GM23338 (cell line): Measurements from ENCODE around the gene NDUFV1. TPM values are rescaled to one million over a fixed set of nuclear protein-coding genes. Genes with fewer than 3 reads are reported as not detected.

Experiments
- ATAC-seq: fragments of 200-7000 bp; cut with Tn5 transposase; 3 replicates; pipeline ENCODE4 v1.9.1; 2020
- DNase-seq: peaks from one replicate; pipeline ENCODE4 v3.0.0-alpha.2; 2015; ENCODE audit warnings: low spot score
- H2AFZ ChIP-seq: fragments of 200-600 bp; sonication (generic); 2 replicates; pipeline ENCODE4 v1.8.0; 2016; ENCODE audit warnings: antibody characterized with exemption, mild to moderate bottlenecking, moderate library complexity
- H3F3A ChIP-seq: fragments of 200-600 bp; sonication (generic); replicated peaks from 2 replicates; pipeline ENCODE4 v1.8.0; 2017; ENCODE audit warnings: antibody characterized with exemption, mixed run types, low read depth
- H3K27ac ChIP-seq: fragments of 200-600 bp; sonication (generic); 2 replicates; pipeline ENCODE4 v1.6.1; 2016; ENCODE audit warnings: low read depth
- H3K27me3 ChIP-seq: fragments of 200-600 bp; sonication (generic); 2 replicates; pipeline ENCODE4 v1.8.0; 2016; ENCODE audit warnings: mild to moderate bottlenecking, mixed run types, moderate library complexity; ENCODE audit not compliant: insufficient read depth
- H3K36me3 ChIP-seq: fragments of 200-600 bp; sonication (generic); 2 replicates; pipeline ENCODE4 v1.8.0; 2016; ENCODE audit warnings: mild to moderate bottlenecking; ENCODE audit not compliant: insufficient read depth
- H3K4me1 ChIP-seq: fragments of 200-600 bp; sonication (generic); 2 replicates; pipeline ENCODE4 v1.8.0; 2016; ENCODE audit warnings: mild to moderate bottlenecking, moderate library complexity; ENCODE audit not compliant: insufficient read depth
- H3K4me2 ChIP-seq: fragments of 200-600 bp; sonication (generic); 2 replicates; pipeline ENCODE4 v1.7.1; 2017; ENCODE audit warnings: mixed run types
- H3K4me3 ChIP-seq: fragments of 200-600 bp; sonication (generic); 2 replicates; pipeline ENCODE4 v1.6.1; 2016; ENCODE audit warnings: mixed run types
- H3K79me2 ChIP-seq: fragments of 200-600 bp; sonication (generic); replicated peaks from 2 replicates; pipeline ENCODE4 v1.8.0; 2017; ENCODE audit warnings: mild to moderate bottlenecking; ENCODE audit not compliant: insufficient read depth
- H3K9me2 ChIP-seq: fragments of 200-600 bp; sonication (generic); 2 replicates; pipeline ENCODE4 v1.8.0; 2017; ENCODE audit not compliant: insufficient read depth
- H4K20me1 ChIP-seq: fragments of 200-600 bp; sonication (generic); replicated peaks from 2 replicates; pipeline ENCODE4 v1.8.0; 2017; ENCODE audit warnings: mild to moderate bottlenecking; ENCODE audit not compliant: insufficient read depth
- H3K27ac Mint-ChIP-seq: 2 replicates; pipeline ENCODE4 v1.8.0; 2020; ENCODE audit warnings: inconsistent platforms, mild to moderate bottlenecking, moderate library complexity, mixed read lengths
- H3K27me3 Mint-ChIP-seq: 3 replicates; pipeline ENCODE4 v1.8.0; 2022; ENCODE audit warnings: low read depth, mild to moderate bottlenecking, moderate library complexity, mixed read lengths, inconsistent platforms; ENCODE audit not compliant: insufficient read depth, poor library complexity
- H3K36me3 Mint-ChIP-seq: 3 replicates; pipeline ENCODE4 v1.8.0; 2021; ENCODE audit warnings: low read depth, mild to moderate bottlenecking, inconsistent platforms, moderate library complexity, mixed read lengths
- H3K4me1 Mint-ChIP-seq: 3 replicates; pipeline ENCODE4 v1.8.0; 2020; ENCODE audit warnings: mild to moderate bottlenecking, inconsistent platforms, mixed read lengths
- H3K4me3 Mint-ChIP-seq: 3 replicates; pipeline ENCODE4 v1.8.0; 2021; ENCODE audit warnings: moderate library complexity, mild to moderate bottlenecking, inconsistent platforms, mixed read lengths
- H3K9me3 Mint-ChIP-seq: 3 replicates; pipeline ENCODE4 v1.8.0; 2020; ENCODE audit warnings: moderate library complexity, mild to moderate bottlenecking, inconsistent platforms, mixed read lengths
- NANOG ChIP-seq: IDR thresholded peaks from 2 replicates; pipeline ENCODE4 v1.6.1; 2016; ENCODE audit warnings: antibody characterized with exemption, borderline replicate concordance
- ZNF114 ChIP-seq: fragments of 250-450 bp; sonication (Bioruptor Pico); IDR thresholded peaks from 2 replicates; pipeline ENCODE4 v1.5.0; 2020; ENCODE audit warnings: mild to moderate bottlenecking, moderate library complexity
- polyA plus RNA-seq: library from polyadenylated mRNA; unstranded; fragments of >200 nt; fragmentation: Nextera tagmentation; extraction: Ambion mirVana; gene quantifications from 2 replicates; pipeline ENCODE4 v1.2.1, GENCODE V29; 2016
- total RNA-seq: library from RNA; depleted of rRNA; stranded (reverse); fragments of >200 nt; shearing (Covaris generic); gene quantifications from 2 replicates; pipeline ENCODE4 v1.2.3, GENCODE V29; 2014
- TF ChIP-seq, protein P1 (sequence below): fragments of 250-450 bp; sonication (Bioruptor Pico); IDR thresholded peaks from 2 replicates; pipeline ENCODE4 v1.5.0; 2020; ENCODE audit warnings: mild to moderate bottlenecking, moderate library complexity
- TF ChIP-seq, protein P2 (sequence below): IDR thresholded peaks from one replicate; pipeline ENCODE4 v1.6.1; 2018; ENCODE audit warnings: antibody characterized with exemption; ENCODE audit not compliant: unreplicated experiment
- TF ChIP-seq, protein P3 (sequence below): IDR thresholded peaks from 2 replicates; pipeline ENCODE4 v1.6.1; 2016; ENCODE audit warnings: antibody characterized with exemption

NDUFV1 gene
- total and polyA plus RNA-seq, 2 experiments from 2014 or later = 104 to 241 TPM

DNA sequence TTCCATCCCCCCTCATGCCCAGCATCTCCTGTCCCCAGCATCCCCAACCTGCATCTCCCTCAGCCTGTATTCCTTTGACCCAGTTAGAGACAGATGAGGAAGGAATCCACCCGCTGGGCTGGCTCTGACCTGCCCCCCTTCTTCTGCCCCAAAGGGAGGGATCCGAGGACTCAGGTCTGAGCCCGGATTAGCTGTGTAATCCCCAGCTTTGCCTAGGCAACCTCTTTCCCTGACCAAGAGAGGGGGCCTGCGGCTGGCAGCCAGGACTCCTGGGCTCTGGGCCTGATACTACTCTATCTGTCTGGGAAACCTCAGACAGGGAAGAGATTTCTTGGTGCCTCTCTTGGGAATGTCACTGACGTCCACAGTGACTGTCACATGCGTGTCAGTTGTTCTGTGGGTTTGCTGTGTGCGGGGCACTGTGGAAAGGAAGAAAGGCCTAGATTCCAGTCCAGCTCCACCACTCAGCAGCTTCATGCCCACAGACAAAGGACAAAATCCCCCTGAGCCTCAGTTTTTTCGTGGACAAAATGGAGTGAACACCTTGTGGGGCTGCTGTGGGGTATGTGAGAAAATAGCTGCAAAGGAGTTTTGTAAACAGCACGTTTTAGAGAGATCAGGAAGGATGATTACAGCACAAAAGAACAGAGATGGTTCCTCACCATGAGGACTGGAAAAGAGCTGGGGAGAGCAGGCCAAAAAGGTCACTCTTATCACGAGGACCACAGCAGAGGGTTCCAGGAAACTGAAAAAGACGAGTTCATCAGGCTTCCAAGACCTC, 1.3 kb upstream of the NDUFV1 start (continued):
- TF ChIP-seq, protein P1, sequence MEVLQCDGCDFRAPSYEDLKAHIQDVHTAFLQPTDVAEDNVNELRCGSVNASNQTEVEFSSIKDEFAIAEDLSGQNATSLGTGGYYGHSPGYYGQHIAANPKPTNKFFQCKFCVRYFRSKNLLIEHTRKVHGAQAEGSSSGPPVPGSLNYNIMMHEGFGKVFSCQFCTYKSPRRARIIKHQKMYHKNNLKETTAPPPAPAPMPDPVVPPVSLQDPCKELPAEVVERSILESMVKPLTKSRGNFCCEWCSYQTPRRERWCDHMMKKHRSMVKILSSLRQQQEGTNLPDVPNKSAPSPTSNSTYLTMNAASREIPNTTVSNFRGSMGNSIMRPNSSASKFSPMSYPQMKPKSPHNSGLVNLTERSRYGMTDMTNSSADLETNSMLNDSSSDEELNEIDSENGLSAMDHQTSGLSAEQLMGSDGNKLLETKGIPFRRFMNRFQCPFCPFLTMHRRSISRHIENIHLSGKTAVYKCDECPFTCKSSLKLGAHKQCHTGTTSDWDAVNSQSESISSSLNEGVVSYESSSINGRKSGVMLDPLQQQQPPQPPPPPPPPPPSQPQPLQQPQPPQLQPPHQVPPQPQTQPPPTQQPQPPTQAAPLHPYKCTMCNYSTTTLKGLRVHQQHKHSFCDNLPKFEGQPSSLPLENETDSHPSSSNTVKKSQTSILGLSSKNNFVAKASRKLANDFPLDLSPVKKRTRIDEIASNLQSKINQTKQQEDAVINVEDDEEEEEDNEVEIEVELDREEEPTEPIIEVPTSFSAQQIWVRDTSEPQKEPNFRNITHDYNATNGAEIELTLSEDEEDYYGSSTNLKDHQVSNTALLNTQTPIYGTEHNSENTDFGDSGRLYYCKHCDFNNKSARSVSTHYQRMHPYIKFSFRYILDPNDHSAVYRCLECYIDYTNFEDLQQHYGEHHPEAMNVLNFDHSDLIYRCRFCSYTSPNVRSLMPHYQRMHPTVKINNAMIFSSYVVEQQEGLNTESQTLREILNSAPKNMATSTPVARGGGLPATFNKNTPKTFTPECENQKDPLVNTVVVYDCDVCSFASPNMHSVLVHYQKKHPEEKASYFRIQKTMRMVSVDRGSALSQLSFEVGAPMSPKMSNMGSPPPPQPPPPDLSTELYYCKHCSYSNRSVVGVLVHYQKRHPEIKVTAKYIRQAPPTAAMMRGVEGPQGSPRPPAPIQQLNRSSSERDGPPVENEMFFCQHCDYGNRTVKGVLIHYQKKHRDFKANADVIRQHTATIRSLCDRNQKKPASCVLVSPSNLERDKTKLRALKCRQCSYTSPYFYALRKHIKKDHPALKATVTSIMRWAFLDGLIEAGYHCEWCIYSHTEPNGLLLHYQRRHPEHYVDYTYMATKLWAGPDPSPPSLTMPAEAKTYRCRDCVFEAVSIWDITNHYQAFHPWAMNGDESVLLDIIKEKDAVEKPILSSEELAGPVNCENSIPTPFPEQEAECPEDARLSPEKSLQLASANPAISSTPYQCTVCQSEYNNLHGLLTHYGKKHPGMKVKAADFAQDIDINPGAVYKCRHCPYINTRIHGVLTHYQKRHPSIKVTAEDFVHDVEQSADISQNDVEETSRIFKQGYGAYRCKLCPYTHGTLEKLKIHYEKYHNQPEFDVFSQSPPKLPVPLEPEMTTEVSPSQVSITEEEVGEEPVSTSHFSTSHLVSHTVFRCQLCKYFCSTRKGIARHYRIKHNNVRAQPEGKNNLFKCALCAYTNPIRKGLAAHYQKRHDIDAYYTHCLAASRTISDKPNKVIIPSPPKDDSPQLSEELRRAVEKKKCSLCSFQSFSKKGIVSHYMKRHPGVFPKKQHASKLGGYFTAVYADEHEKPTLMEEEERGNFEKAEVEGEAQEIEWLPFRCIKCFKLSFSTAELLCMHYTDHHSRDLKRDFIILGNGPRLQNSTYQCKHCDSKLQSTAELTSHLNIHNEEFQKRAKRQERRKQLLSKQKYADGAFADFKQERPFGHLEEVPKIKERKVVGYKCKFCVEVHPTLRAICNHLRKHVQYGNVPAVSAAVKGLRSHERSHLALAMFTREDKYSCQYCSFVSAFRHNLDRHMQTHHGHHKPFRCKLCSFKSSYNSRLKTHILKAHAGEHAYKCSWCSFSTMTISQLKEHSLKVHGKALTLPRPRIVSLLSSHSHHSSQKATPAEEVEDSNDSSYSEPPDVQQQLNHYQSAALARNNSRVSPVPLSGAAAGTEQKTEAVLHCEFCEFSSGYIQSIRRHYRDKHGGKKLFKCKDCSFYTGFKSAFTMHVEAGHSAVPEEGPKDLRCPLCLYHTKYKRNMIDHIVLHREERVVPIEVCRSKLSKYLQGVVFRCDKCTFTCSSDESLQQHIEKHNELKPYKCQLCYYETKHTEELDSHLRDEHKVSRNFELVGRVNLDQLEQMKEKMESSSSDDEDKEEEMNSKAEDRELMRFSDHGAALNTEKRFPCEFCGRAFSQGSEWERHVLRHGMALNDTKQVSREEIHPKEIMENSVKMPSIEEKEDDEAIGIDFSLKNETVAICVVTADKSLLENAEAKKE (CRISPR knock-in tag) = no peak
- TF ChIP-seq, protein P2, sequence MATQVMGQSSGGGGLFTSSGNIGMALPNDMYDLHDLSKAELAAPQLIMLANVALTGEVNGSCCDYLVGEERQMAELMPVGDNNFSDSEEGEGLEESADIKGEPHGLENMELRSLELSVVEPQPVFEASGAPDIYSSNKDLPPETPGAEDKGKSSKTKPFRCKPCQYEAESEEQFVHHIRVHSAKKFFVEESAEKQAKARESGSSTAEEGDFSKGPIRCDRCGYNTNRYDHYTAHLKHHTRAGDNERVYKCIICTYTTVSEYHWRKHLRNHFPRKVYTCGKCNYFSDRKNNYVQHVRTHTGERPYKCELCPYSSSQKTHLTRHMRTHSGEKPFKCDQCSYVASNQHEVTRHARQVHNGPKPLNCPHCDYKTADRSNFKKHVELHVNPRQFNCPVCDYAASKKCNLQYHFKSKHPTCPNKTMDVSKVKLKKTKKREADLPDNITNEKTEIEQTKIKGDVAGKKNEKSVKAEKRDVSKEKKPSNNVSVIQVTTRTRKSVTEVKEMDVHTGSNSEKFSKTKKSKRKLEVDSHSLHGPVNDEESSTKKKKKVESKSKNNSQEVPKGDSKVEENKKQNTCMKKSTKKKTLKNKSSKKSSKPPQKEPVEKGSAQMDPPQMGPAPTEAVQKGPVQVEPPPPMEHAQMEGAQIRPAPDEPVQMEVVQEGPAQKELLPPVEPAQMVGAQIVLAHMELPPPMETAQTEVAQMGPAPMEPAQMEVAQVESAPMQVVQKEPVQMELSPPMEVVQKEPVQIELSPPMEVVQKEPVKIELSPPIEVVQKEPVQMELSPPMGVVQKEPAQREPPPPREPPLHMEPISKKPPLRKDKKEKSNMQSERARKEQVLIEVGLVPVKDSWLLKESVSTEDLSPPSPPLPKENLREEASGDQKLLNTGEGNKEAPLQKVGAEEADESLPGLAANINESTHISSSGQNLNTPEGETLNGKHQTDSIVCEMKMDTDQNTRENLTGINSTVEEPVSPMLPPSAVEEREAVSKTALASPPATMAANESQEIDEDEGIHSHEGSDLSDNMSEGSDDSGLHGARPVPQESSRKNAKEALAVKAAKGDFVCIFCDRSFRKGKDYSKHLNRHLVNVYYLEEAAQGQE = no peak
- TF ChIP-seq NANOG = no peak

DNA sequence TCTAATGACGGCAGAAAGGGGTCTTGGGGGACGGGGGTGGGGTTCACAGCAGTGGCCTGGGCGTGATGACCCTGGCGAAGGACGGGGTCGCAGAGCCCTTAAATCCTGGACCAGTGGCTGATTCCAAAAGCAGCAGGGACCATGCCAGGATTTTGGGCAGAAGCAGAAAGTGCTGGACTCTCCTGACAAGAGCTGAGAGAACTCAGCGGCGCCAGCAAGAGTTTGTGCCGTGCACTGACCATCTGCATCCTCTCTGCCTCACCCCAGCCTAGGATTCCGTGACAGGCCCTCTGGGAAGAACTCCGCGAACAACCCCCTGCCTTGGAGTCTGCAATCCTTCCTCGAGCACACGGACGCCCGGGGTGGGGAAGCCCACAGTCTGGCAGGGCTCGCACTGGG, 644 bp upstream of the NDUFV1 start:
- peaks cover 21% of the 10 kb centered on the region for H3K4me1 Mint-ChIP-seq
- peaks cover 4% of the 10 kb centered on the region; the same call in 2 of the 3 replicates for H3K9me3 Mint-ChIP-seq
- ATAC-seq (peak; percentile 10), DNase-seq (no peak)
- no peak overlapping the region for H3K27ac ChIP-seq
- peaks cover 22% of the 10 kb centered on the region for H3K36me3 Mint-ChIP-seq
- H3K27me3 ChIP-seq = no peaks in the 10 kb centered on the region
- peak overlapping the region; percentile 93 for H3K4me2 ChIP-seq
- no peak overlapping the region for H3K27ac Mint-ChIP-seq
- peak overlapping the region; percentile 97 for H3K4me3 ChIP-seq
- no peaks in the 10 kb centered on the region for H3K9me2 ChIP-seq
- peak overlapping the region; percentile 91 for H3K4me3 Mint-ChIP-seq
- peaks cover 1% of the 10 kb centered on the region for H3K27me3 Mint-ChIP-seq
- no peaks in the 10 kb centered on the region for H4K20me1 ChIP-seq
- peak overlapping the region; percentile 72; the same call in 1 of the 2 replicates for H2AFZ ChIP-seq
- peaks cover 9% of the 10 kb centered on the region; the same call in 1 of the 2 replicates for H3K79me2 ChIP-seq
- peaks cover 27% of the 10 kb centered on the region for H3K4me1 ChIP-seq
- 0 out of 2 replicates have a peak, but pooled peaks cover 6% of the 10 kb centered on the region for H3F3A ChIP-seq
- no peaks in the 10 kb centered on the region for H3K36me3 ChIP-seq
- TF ChIP-seq, protein P3, sequence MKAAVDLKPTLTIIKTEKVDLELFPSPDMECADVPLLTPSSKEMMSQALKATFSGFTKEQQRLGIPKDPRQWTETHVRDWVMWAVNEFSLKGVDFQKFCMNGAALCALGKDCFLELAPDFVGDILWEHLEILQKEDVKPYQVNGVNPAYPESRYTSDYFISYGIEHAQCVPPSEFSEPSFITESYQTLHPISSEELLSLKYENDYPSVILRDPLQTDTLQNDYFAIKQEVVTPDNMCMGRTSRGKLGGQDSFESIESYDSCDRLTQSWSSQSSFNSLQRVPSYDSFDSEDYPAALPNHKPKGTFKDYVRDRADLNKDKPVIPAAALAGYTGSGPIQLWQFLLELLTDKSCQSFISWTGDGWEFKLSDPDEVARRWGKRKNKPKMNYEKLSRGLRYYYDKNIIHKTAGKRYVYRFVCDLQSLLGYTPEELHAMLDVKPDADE = no peak
- TF ChIP-seq ZNF114 (CRISPR knock-in tag) = no peak
